ENCODE data around the gene OSBPL1A.
A peak's percentile ranks its signal among the peaks of the same experiment; 100 is the strongest.
"Not testable (repeated sequence)": the region's sequence is repeated elsewhere in the genome, so short reads cannot be mapped to it uniquely, and the experiment has no call there.

Gene OSBPL1A

DNA sequence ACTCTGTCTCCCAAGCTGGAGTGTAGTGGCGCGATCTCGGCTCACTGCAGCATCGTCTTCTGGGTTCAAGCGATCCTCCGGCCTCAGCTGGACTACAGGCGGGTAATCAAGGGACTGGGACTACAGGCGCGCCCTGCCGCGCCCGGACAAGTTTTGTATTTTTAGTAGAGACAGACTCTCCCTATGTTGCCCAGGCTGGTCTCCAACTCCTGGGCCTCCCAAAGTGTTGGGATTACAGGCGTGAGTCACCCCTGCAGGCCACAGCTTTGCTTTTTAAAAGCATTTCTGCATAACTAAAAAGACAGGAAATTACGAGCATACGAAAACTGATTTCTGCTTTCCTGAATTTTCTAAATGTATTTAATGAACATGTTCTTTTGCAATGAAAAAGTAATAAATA lies 916 bp upstream of the OSBPL1A start:
- DNase-seq (ENCODE audit: low read depth in 4 of 4, low spot score in 1 of 4) = no peak

DNA sequence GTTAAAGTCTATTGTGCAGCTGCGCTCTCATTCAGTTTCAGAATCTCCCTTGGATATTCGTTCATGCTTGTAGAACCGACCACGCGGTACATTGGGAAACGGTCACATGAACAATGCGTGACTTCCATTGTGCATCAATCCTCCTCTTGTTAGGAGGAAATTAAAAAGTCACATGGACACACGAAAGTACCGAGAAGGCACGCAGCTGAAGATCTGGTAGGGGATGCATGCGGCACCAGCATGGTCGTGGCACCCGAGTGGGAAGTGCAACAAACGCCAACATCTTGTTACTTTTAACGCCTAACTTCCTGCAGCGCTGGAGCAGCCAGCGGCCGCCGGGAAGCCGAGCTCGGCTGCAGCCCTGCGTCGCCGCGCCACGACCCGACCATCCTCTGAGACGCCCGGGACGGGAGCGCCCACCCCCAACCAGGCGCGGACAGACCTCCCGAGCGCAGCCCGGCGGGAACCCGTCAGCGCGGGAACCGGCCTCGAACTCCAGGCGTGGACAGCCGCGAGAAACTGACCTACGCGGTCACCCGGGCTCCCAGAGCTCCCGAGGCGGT lies 412 bp downstream of the OSBPL1A start:
- peak in 1 of 4 experiments; percentile 7 for DNase-seq (ENCODE audit: low read depth in 4 of 4, low spot score in 1 of 4)

DNA sequence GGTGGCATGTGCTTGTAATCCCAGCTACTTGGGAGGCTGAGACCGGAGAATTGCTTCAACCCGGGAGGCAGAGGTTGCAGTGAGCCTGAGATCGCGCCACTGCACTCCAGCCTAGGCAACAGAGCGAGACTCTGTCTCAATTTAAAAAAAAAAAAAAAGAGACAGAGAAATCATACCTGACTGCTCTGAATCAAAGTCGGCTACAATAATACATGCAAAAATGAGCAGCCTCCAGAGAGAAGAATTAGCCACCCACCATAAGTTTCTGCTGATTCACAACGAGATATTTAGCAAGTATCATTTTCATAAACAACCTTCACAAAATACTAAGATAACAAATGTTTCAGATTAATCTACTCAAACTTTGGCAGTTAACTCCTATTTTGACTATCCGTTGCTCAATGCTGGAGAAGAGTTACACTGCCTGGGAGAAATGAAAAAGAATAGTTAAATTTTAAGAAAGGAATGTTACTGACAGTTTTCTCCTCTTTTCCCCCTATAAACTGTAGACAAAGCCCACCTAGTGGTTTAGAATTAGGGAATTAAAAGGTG lies 1.5 kb downstream of the OSBPL1A start:
- no peak for DNase-seq (ENCODE audit: low read depth in 4 of 4, low spot score in 1 of 4)

DNA sequence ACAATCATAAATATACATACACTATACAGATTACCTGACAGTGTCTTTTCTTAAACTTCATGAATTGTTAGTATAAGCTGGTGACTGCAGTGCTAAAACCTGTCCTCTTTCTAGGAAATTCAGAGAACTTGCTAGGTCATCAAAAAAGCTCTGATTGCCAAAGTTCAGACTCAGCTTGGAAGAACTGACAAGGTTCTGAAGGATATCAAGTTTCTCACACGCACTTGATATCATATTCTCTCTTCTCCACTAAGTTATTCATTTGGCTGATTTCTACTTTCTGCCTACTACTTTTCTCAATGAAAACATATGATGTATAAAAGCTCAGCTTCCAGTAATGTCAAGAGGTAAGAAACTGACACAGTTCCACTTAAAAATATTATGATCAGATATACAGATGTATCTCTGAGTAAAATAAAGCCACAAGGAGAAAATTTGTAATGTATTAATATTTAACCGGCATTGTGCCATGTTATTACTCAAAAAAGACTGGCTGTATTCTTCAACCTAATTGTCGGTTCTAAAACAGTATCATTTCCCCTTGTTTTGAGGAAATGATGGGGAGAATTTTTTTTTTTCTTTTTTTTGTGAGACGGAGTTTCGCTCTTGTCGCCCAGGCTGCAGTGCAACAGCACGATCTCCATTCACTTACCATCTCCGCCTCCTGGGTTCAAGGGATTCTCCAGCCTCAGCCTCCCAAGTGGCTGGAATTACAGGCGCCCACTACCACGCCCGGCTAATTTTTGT lies 2.4 kb downstream of the OSBPL1A start:
- DNase-seq (ENCODE audit: low read depth in 4 of 4, low spot score in 1 of 4) = no peak

DNA sequence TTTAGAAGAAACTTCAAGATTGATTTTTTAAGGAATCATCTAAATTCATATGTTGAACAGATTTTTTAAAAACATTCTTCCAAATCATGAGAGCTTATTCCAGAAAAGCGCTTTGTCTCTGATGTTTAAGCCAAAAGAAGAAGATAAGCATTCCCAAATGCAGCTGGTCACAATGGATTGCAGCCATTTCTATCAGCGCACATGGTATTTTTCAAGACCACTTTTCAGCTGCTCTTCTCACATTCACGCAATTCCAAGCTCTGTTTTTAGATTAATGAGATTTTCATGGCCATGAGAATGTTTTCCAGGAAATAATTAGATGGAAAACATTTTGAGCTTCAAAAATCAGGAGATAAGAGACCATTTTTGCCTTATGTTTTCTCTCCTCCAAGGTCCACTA lies 8.7 kb downstream of the OSBPL1A start:
- no peak for DNase-seq (ENCODE audit: low read depth in 4 of 4, low spot score in 1 of 4)

DNA sequence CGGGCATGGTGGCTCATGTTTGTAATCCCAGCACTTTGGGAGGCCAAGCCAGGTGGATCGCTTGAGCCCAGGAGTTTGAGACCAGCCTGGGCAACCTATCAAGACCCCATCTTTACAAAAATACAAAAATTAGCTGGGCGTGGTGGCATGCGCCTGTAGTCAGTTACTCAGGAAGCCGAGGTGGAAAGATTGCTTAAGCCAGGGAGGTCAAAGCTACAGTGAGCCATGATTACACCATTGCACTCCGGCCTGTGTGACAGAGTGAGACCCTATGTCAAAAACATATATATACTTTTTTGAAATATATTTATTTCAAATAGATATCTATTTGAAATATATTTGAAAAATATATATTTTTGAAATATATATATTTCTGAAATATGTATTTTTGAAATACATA lies 10.9 kb downstream of the OSBPL1A start:
- no peak for DNase-seq (ENCODE audit: low read depth in 4 of 4, low spot score in 1 of 4)

DNA sequence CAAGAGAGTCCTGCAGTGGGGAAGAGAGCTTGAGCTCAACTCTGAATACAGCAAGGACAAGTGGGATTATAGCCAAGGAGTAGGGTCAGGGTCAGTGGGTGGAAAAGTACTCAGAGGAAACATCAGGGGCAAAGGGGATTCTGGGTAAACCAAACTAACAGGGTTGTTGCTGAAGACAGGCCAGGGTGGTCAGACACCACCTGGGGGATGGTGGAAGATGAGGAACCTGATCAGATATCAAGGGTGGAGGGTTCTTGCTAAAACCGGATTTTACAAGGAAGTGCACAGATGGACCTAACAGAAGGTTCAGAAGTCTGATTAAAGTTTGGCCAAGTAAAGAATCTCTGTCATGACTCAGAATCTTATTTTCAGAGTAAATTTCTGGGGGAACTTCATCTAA lies 16.5 kb downstream of the OSBPL1A start:
- DNase-seq (ENCODE audit: low read depth in 4 of 4, low spot score in 1 of 4) = no peak

DNA sequence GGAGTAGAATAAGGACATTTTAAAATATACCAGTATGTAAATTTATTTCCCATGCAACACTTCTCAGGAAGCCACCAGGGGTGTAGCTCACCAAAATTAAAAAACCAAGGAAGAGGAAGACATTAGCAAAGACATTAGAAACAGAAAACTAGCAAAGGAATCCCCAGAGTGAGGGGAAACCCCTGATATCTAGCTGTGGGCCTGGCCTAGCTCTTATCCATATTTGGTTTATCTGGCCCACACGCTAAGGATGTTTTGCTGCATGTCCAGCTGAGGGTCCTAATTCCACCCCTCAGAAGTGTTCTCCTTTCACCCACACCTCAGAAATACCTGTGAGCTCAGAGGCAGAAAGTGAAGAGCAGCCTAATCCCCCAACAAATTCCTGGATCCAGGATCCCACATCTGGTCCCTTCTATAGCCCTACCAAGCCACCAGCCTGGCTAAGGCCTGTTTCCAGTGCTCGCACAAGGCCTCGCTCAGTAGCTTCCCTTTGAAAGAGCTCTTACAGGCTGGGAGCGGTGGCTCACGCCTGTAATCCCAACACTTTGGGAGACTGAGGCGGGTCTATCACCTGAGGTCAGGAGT lies 17.4 kb downstream of the OSBPL1A start:
- DNase-seq (ENCODE audit: low read depth in 4 of 4, low spot score in 1 of 4) = no peak

DNA sequence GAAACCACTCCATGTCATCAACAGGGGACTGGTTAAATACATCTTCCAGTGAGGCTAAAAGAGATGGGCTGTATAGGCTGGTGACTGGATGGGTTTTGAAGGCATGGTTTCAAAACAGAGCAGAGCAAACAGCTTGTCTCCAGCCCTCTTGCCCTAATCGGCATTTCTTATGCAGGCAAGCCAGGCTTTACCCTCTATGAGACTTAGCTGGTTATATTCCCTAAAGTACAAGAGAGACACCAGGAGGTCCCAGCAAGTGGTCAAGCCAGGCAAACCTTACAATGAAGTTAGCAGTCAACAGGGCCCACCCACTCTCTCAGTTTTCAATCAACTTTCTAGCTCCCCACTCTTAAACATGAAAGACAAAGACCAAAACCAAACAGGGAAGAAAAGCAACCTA lies 19.0 kb downstream of the OSBPL1A start:
- no peak for DNase-seq (ENCODE audit: low read depth in 4 of 4, low spot score in 1 of 4)

DNA sequence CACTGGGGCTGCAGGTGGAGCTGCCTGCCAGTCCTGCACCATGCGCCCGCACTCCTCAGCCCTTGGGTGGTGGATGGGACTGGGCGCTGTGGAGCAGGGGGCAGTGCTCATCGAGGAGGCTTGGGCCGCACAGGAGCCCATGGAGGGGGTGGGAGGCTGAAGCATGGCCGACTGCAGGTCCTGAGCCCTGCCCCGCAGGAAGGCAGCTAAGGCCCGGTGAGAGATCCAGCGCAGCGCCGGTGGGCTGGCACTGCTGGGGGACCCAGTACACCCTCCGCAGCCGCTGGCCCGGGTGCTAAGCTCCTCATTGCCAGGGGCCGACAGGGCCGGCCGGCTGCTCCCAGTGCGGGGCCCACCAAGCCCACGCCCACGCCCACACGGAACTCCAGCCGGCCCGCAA lies 21.1 kb downstream of the OSBPL1A start:
- DNase-seq (ENCODE audit: low read depth in 4 of 4, low spot score in 1 of 4) = not testable (repeated sequence)

DNA sequence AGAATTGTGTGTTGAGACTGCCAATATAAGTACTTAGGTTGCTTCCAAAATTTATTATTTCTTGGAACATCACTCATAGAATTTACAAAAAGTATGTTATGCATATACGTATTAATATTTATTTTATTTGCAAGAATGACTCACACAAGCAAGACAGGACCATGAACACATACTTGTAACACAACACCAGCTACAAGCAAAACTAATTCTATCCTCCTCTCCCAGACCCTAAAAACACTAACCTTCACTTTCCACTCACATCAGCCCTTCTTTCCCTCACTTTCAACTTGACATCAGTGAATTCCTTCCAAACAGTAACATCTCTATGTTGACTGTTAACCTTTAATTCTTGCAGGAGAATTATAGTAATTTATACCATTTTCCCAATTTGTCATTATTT lies 24.3 kb downstream of the OSBPL1A start:
- no peak for DNase-seq (ENCODE audit: low read depth in 4 of 4, low spot score in 1 of 4)

DNA sequence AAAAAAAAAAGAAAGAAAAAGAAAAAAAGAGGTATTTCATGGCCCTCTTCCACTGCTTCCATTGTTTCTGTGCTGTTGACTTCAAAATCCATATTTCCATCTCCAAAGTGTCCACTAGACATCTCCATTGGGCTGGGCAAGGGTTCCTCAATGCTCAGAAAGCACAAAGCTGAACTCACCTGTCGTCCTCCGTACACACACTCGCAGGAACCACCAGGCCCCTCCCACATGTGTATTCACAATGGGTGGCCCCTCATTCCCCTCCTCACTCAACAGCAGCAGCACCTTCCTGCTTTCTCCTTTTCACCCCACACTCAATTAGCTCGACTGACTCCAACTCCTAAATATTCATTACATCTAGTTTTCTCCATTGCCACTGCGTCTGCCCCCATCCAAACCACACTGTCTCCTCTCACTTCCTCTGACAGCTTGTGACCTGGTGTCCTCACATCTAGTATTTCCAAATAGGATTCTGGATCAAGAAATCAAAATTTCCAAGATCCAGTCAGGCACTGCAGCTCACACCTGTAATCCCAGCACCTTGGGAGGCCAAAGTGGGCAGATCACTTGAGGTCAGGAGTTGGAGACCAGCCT lies 25.2 kb downstream of the OSBPL1A start:
- no peak for DNase-seq (ENCODE audit: low read depth in 4 of 4, low spot score in 1 of 4)

DNA sequence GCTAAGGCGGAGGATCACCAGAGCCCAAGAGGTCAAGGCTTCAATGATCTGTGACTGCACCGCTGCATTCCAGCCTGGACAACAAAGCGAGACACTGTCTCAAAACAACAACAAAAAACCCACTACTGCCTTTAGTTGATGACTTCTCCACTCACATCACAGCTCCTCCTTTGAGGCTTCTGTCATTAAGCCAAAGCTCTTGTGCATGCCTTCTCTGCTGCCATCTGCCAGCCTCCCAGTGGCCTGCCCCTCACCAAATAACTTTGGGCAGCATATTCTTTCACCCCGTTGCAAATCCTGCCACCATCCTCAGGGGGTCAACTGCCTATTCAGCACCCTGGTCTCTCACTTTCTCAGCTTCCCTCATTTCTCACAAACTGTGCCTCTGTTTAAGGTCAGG lies 27.5 kb downstream of the OSBPL1A start:
- DNase-seq (ENCODE audit: low read depth in 4 of 4, low spot score in 1 of 4) = no peak

DNA sequence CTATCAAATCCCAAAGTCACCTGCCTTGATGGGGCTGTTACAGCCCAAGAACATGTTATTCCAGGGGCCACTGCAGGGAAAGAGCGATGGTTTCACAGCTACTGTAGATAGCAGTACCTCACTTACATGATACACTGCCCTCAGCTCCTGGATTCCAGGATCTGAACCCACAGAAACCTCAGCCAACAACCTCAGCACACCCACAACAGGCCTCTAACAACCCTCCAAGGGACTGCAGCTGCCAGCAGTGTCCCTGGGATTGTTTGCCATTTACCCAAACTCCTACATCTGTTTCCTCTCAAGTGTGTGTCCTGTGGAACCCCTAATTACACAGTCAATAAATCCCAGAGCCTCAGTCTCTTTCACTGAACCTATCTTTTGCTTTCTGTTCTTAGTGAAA lies 28.2 kb downstream of the OSBPL1A start:
- DNase-seq (ENCODE audit: low read depth in 4 of 4, low spot score in 1 of 4) = peak in 1 of 4 experiments; percentile 20

DNA sequence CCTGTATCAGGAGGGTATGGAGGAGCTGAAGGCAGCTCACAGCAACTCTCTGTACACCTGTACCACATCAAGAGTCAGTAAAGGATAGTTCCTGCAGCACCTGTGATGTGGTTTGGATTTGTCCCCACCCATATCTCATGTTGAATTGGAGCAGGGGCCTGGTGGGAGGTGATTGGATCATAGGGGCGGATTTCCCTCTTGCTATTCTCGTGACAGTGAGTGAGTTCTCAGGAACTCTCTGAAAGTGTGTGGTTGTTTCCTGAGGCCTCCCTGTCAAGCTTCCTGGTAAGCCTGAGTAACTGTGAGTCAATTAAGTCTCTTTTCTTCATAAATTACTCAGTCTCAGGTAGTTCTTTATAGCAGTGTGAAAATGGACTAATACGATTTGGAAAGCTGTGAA lies 28.9 kb downstream of the OSBPL1A start:
- peak in 3 of 4 experiments; percentile 16 to 59 (median 42) for DNase-seq (ENCODE audit: low read depth in 4 of 4, low spot score in 1 of 4)

DNA sequence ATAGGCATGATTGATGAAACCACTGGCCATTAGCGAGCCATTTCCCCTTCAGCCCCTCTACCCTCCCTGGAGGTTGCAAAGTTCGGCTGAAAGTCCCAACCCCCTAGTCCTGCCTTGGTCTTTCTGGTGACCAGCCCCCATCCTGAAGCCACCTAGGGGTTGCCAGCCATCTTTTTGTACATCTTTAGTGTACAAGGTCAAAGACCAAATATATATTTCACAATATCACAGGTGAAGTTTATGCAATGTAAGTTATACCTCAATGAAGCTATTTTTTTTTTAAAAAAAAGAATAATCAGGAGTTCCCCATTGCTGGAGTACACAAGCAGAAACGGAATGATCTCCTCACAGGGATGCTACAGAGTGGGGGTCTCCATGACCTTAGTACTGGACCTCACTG lies 31.3 kb downstream of the OSBPL1A start:
- no peak for DNase-seq (ENCODE audit: low read depth in 4 of 4, low spot score in 1 of 4)

DNA sequence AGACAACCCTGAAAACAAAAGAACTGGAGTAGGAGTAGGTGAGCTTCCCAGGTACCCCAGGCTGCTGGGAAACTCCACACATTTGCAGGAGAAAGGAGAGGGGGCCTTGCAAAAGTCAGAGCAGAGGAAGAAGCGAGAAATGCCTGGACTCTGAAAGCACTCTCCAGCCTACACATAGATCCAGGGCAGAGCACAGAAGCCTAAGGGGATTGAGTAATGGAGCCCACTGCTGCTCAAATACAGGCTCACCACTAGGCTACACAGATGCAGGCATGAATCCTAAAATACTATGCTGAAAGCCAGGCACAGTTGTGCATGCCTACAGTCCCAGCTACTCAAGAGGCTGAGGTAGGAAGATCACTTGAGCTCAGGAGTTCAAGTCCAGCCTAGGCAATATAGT lies 33.4 kb downstream of the OSBPL1A start:
- no peak for DNase-seq (ENCODE audit: low read depth in 4 of 4, low spot score in 1 of 4)

DNA sequence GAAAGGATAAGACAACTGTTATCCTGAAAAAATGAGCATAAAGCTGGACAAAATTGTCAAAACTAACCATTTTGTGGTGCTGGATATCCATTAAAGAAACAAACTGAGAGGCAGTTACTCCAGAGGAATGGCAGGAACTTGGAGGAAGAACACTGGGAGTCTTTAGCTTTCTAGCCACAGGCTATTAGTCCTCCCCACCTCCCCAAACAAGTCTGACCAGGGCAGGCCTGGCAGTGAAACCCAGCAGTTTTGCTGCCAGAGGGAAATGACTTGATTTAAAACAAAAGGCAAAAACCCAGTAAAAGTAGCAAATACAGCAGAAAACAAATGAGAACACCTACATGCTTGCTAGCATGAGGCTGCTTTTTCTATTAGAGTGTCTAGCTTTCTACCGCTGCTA lies 34.9 kb downstream of the OSBPL1A start:
- DNase-seq (ENCODE audit: low read depth in 4 of 4, low spot score in 1 of 4) = no peak

DNA sequence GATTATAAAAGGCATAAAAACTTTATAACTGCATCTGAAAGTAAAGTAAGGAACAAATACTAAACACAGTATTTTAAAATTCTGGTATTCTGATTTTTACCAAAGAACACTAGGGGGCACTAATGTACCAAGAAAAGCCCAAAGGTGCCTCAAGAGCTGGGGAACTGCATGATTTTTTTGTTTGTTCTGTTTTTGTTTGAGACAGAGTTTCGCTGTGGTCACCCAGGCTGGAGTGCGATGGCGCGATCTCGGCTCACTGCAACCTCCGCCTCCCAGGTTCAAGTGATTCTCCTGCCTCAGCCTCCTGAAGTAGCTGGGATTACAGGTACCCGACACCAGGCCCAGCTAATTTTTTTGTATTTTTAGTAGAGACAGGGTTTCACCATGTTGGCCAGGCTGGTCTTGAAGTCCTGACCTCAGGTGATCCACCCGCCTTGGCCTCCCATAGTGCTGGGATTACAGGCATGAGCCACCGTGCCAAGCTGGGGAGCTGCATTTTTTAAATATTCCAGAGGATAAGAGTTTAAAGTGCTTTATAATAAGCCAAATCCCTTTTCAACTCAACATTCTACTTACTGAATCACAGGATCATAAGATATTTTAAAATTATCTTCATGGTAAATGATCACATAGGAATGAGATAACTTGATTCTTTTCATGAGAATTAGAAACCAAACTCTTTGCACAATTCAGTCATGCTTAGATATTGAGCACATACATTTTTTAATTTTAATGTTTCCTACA lies 37.7 kb downstream of the OSBPL1A start:
- not testable (repeated sequence) for DNase-seq (ENCODE audit: low read depth in 4 of 4, low spot score in 1 of 4)

DNA sequence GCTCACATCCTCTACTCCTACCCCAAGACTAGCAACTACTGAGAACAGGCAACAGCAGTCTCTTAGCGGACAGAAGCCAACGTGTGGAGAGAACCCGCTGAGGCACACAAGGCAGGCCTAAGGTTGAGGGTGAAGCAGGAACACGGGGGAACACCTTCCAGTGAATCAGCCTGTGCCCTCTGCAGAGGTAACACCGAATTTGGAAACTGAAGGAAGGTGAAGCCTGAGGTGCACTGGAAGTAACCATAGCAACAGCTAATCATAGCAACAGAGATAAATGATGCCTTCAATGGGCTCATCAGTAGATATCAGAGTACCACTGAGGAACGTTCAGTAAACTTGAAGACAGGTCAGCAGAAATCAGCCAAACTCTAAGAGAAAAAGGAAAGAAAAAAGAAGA lies 43.3 kb downstream of the OSBPL1A start:
- DNase-seq (ENCODE audit: low read depth in 4 of 4, low spot score in 1 of 4) = no peak

DNA sequence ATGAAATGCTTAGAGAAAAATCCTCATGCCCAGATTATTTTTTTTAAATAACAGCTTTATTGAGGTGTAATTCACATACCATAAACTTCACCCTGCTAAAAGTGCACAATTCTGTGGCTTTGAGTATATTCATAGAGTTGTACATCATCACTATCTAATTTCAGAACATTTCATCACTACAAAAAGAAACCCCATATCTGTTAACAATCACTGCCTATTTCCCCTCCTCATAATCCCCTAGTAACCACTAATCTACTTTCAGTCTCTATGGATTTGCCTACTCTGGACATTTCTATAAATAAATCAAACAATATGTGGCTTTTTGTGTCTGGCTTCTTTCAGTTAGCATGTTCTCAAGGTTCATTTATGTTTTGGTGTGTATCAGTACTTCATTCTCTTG lies 51.4 kb downstream of the OSBPL1A start:
- no peak for DNase-seq (ENCODE audit: low read depth in 4 of 4, low spot score in 1 of 4)

All from stimulated activated CD4-positive, alpha-beta T cell treated with anti-CD3 and anti-CD28 coated beads, Interleukin-1b, Interleukin-23, amount 100 ng/mL, for 24 hours (primary cell).